Epithelial cell of prostate (primary cell): ENCODE results near the gene ELSPBP1.
"Not testable (repeated sequence)": the region's sequence is repeated elsewhere in the genome, so short reads cannot be mapped to it uniquely, and the experiment has no call there.

Experiments
- DNase-seq: peaks from one replicate; pipeline ENCODE4 v3.0.0-alpha.2; 2011; ENCODE audit warnings: low read depth, low spot score
- H3K27ac ChIP-seq: fragments of 450-650 bp; 2 replicates; pipeline ENCODE4 v1.5.1; 2017; ENCODE audit warnings: mild to moderate bottlenecking

The ELSPBP1 gene

DNA sequence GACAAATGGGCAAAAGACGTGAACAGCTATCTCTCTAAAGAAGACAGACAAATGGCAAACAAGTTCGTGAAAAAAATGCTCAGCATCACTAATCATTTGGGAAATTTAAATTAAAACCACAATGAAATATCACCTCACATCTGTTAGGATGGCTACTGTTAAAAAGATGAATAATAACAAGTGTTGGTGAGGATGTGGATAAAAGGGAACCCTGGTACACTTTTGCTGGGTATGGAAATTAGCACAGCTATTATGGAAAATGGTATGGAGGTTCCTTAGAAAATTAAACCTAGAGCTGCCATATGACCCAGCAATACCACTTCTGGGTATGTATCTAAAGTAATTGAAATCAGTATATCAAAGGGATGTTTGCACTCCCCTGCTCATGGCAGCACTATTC, 42.3 kb downstream of the ELSPBP1 start:
- H3K27ac ChIP-seq, result no peak overlapping the region
- DNase-seq, result no peak

DNA sequence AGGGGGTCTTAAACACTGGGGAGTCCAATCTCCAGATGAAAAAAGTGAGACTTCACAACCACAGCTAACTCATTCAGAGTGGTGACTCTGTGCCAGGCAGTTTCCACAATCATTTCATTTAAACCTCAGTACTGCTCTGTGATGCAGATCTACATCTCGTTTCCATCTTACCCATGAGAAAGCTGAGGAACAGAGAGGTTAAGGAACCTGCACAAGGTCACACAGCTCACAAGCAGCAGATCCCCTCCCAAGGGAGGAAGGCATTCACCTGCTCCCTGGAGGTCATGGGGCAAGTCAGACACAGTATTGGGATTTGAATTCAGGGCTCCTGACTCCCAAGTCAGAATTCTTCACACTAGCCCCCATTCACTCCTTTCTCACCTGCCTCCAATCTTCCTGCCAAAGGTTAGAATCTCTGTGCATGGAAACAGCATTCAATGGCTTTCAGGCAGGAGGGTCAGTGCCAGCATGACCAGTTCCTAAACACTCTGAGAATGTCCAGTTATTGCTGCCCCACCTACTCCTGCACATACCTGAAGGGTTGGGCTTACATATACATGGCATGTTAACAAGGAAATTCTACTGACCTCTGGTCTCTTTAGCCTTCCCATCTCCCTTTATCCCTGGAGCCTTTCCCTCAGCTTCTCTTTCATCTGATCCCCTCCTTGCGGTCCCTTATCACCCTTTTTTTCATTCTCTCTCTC, 47.6 kb downstream of the ELSPBP1 start:
- DNase-seq, result no peak
- no peak overlapping the region for H3K27ac ChIP-seq

DNA sequence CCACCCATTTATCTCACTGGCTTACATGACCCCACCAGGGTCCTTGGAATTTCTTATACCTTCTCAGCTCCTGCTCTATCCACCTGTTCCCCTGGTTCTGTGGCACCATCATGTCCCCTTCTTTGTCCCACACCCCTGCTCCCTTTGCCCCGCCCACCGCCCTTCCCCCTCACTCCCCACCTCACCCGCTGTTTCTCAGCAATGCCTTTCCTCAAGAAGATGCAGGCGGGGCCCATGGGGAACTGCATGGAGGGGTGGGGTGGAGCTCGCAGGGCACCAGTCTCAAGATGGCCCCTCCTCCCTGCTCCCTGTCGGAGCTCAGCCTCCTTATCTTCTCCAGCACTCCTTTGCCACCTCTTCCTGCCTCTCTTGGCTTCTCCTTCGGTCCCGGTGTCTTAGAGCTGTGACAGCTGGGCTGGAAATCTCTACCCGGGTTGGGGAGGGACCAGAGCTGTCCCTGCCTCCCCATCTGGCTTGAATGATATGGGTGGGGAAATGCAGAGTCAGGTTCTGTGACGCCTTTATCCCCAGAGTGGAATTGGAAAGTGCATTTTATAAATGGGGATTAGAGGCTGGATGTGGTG, 49.3 kb downstream of the ELSPBP1 start, which contains the start of gene CABP5:
Gene CABP5 (minus strand): TSS at position 405 of the 584 bp plus-strand sequence. CDS start 157 bp downstream, at position 248.
- no peak within 1 kb of the TSS for H3K27ac ChIP-seq
- DNase-seq, result no peak

DNA sequence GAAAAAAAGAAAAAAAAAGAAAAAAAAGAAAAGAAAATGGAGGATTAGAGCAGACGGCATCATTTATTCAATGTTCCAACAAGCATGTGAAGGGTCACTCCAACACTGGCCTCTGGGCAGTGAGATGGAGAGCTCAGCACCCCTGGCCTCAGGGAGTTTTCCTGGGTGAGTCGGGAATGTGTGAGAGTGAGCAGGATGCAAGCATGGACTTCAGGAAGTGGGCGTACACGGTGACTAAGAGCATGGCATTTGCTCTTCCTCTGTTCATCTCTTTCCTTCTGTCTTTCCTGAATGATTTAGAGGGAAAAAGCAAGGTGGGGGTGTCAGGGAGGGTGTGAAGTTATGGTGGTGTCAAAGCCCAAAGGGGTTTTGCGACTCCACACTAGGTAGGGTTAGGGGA, 50.1 kb downstream of the ELSPBP1 start:
- DNase-seq, result no peak
- H3K27ac ChIP-seq, result no peak overlapping the region

DNA sequence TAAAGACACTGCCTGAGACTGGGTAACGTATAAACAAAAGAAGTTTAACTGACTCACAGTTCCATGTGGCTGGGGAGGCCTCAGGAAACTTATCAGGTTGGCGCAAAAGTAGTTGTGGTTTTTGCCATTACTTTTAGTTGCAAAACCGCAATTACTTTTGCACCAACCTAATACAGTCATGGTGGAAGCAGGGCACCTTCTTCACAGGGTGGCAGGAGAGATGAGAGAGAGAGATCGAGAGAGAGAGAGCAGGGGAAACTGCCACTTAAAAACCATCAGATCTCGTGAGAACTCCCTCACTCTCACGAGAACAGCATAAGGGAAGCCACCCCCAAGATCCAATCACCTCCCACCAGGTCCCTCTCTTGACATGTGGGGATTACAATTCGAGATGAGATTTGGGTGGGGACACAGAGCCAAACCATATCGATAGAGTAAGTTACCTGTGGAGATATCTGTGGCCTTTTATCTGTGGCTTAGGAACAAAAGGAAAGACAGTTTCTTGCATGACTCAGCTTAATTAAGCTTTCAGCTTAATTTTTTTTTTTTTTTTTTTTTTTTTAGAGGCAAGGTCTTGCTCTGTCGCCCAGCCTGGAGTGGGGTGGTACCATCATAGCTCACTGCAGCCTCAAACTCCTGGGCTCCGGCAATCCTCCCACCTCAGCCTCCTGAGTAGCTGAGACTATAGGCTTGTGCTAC, 57.1 kb downstream of the ELSPBP1 start:
- DNase-seq, result no peak

DNA sequence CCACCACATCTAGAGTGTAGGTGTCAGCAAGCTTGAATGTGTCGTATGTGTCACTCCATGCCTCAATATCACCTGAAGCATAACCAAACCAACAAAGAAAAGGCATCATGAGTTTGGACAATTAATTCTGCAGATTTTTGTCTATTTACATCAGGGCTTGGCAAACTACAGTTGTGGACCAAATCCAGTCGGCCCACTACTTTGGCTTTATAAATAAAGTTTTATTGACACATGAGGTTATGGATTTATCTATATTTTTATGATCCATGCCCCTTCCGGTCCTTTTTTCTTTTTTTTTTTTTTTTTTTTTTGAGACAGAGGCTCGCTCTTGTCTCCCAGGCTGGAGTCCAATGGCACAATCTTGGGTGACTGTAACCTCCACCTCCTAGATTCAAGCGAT, 58.6 kb downstream of the ELSPBP1 start:
- no peak for DNase-seq
- H3K27ac ChIP-seq, result no peak overlapping the region

More for the DNA sequence above, 57.1 kb downstream of the ELSPBP1 start:
- H3K27ac ChIP-seq, result no peak overlapping the region

DNA sequence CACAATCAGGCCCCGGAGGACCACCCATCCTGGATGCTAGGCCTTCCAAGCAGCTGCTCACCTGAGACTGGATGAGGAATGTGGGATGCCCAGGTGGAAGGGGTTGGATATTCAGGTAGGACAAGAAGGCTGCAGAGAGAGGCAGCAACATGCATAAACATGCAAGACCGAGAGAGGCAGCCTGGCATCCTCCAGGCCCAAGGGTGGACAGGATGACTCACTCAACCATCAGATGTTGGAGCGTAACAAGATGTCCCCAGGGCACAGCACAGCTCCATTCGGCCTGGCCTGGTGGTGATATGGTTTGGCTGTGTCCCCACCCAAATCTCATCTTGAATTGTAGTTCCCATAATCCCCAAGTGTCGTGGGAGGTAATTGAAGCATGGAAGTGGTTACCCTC, 59.4 kb downstream of the ELSPBP1 start:
- DNase-seq, result peak; percentile 82
- H3K27ac ChIP-seq, result no peak overlapping the region

DNA sequence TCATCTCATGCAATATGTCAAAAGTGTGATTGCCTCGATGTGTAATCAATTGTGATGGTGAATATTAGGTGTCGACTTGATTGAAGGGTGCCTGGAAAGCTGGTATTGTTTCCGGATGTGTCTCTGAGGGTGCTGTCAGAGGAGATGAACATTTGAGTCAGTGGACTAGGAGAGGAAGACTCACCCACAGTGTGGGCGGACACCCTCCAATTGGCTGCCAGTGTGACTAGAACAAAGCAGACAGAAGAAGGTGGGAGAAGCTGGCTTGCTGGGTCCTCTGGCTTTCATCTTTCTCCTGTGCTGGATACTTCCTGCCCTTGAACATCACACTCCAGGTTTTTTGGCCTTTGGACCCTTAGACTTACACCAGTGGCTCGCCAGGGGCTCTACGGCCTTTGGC, 64.9 kb downstream of the ELSPBP1 start:
- H3K27ac ChIP-seq, result no peak overlapping the region
- DNase-seq, result no peak

DNA sequence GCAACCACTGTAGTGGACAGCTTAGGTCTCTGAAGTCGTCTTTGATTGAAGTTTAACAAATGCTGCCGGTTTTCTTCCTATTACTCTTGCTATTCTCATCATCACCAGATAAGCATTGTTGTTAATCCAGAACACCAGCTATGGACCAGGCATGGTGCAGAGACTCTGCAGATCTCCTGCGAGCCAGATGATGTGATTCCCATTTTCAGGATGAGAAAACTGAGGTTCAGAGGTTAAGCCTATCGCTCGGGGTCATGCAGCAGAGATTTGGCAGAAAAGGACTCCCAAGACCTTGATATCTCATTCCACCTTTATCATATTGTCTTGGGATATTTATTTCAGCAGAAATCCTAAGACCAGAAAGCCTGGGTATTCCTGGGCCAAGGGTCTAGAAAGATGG, 65.9 kb downstream of the ELSPBP1 start:
- DNase-seq, result no peak
- H3K27ac ChIP-seq, result no peak overlapping the region

DNA sequence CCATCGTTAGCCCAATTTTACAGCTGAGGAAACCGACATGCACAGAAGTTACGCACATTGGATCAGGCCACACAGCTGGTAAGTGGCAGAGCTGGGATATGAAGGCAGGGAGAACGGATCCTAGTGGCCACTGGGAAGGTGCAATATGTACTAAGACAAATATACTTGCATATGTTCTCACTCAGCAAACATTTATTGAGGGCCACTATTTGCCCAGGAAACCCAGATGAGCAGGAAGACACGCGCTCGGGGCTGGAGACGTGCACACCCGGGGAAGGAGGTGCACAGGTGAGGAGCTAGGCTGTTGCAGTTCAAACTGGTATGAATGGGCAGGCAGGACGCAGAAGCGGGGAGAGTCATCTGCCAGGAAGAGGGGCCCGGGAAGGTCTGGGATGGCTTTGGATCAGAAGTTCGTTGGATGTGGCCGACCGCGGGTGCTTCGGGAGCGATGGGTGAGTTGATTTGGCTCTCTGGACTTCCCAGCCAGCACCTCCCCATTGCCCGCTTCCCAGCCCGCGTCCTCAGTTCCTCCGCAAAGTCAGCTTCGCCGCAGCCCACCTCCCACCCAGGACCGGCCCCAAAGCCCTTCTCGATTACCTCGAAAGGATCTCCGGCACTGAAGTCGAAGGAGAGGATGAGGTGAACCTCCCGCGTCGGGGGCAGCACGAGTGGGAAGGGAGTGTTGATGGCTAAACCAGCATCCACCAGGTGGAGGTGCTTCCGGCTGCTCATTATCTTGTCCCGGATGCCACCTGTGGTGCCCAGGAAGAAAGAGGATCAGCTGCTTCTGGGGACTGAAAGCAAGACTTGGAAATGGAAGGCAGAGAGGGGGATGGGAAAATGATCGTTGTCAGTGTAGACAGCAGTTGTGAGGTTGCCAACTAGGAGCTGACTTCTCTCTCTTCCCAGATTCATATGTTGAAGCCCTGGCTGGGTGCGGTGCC, 67.2 kb downstream of the ELSPBP1 start:
- DNase-seq, result no peak
- no peak overlapping the region for H3K27ac ChIP-seq

DNA sequence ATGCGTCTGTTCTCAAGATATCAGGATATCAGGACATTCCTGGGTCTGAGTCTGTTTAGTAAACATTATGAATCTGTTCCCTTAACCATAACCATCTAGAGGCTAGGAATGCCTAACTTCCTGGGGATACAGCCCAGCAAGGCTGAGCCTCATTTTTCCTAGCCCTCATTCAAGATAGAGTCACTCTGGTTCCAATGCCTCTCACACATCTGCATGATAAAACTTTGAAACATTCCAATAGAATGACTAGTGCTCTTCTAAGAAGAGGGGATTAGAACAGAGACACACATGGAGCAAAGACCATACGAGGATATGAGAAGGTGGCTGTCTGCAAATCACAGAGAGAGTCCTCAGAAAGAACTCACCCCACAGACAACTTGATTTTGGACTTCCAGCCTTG, 70.1 kb downstream of the ELSPBP1 start:
- no peak for DNase-seq
- H3K27ac ChIP-seq, result no peak overlapping the region

DNA sequence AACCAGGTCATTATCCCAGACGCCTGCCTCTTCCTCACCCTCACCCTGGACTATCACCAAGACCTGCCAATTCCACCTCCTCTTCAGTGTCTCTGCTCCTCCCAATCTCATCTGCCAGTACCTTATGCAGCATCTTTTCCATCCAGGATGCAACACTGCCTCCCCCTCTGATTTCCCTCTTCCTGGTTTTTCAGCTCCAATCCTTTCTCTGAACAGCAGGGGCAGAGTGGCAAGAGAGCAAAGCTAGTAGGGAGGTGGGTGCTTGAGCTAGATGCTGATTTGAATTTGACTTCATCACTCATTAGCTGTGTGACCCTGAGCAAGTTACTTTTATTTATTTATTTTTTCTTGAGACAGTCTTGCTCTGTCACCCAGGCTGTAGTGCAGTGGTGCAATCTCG, 75.0 kb downstream of the ELSPBP1 start:
- DNase-seq, result no peak
- H3K27ac ChIP-seq, result no peak overlapping the region

DNA sequence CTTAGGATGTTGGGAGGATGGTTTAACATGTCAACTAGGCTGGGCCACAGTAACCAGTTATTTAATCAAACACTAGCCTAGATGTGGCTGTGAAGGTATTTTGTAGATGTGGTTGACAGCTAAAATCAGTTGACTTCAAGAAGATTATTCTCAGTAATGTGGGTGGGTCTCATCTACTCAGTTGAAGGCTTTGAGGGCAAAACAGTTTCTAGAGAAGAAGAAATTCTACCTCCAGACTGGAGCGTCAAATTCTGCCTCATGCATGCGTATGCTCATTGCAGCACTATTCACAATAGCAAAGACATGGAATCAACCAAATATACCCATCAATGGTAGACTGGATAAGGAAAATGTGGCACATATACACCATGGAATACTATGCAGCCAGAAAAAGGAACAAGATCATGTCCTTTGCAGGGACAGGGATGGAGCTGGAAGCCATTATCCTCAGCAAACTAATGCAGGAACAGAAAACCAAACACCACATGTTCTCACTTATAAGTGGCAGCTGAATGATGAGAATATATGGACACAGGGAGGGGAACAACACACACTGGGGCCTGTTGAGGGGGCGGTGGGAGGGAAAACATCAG, 75.8 kb downstream of the ELSPBP1 start:
- H3K27ac ChIP-seq, DNase-seq: not testable (repeated sequence)
